ENCODE results near the gene LDLRAD4. TPM values are rescaled to one million over a fixed set of nuclear protein-coding genes. Genes with fewer than 3 reads are reported as not detected.

The LDLRAD4 gene
- total RNA-seq, 1 donor from 2014 or later, result 18.4 TPM

GRCh38 chr18:13617826-13618515 lies 399.4 kb downstream of the LDLRAD4 start:
- no peak for ATAC-seq
- no peak for DNase-seq
- intact Hi-C loops (cut with DNase I), result no loop called here

DNA sequence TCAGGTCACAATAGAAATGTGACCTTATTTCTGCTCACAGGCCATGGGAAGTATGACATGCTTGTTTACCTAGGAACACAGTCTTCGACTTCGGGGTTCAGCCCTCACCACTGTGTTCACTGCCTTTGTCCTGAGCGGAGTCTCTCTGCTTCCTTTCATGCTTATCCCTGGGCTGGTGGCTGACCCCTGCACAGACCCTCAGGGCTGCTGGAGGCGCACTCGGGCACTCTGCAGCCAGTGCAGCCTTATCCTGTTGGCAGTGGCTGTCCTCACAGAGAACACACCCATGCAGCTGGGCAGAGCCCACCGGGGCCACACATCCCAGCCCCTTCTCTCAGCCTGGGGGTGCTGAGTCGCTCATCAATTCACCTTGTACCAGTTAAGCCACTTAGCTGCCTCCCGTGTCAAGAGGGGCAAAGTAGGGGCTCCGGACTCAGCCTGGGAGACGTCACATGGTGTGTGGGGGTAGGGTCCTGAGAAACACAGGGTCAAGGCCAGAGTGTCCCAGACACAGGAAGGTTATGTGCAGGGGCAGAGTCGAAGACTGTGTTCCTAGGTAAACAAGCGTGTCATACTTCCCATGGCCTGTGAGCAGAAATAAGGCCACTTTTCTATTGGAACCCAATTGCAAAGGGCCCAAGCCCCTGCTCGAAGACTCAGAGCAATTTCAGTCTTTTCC lies 400.3 kb downstream of the LDLRAD4 start:
- Histone ChIP-seq H3K9me3 (no peaks in the 10 kb centered on the region), H3K27me3 (no peaks in the 10 kb centered on the region), H3K36me3 (no peaks in the 10 kb centered on the region), H3K4me1 (peaks cover 14% of the 10 kb centered on the region), H3K4me3 (no peak overlapping the region), H3K27ac (no peak overlapping the region)
- no peak for ATAC-seq
- intact Hi-C loops (cut with DNase I), result no loop called here
- no peak for DNase-seq
- no peak for TF ChIP-seq CTCF (IDR thresholded peaks at IDR 0.05)

More at GRCh38 chr18:13617826-13618515, 399.4 kb downstream of the LDLRAD4 start:
- Histone ChIP-seq H3K4me1 (peaks cover 14% of the 10 kb centered on the region), H3K4me3 (no peak overlapping the region), H3K27ac (no peak overlapping the region), H3K27me3 (no peaks in the 10 kb centered on the region), H3K36me3 (no peaks in the 10 kb centered on the region), H3K9me3 (no peaks in the 10 kb centered on the region)
- TF ChIP-seq CTCF (IDR thresholded peaks at IDR 0.05), result no peak

DNA sequence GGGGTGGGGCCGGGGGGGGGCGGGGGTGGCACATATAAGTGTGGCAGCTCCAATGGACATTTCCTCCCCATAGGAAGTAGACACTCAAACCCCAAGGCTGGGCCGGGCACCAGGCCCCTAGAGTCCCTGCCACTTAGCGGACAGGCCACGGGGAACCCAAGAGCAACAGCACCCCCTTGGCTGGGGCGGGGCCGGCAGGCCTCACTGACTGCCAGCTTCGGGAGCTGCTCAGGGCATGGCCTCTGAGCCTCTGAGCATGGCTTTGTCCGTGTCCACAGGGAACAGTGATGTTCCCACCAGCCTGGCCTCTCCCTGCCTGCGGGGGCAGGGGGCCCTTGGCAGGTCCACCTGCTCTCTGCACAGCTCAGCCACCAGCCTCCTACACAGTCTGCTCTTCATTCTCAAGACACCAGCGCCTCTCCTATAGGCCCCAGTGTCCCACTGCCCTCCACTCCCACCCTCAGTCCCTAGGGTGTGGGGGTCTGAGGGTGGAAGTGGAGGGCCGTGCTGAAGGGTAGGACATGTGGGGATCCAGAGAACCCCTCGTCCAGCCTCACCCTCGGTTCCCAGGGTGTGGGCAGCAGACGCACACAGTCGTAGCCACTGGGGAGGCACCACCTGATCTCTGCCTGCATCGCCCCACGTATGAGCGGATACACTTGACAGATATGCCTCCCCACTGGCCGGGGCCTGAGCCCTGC lies 401.1 kb downstream of the LDLRAD4 start:
- TF ChIP-seq CTCF (IDR thresholded peaks at IDR 0.05), result no peak
- intact Hi-C loops (cut with DNase I), result loop anchor here (10.0 kb wide), 1 partner anchor 55 kb away; no protein-coding TSS in a partner anchor
- no peak overlapping the region for H3K27ac ChIP-seq
- no peaks in the 10 kb centered on the region for H3K9me3 ChIP-seq
- no peak for ATAC-seq
- no peak for DNase-seq
- peaks cover 8% of the 10 kb centered on the region for H3K4me1 ChIP-seq
- H3K4me3 ChIP-seq, result no peak overlapping the region
- H3K36me3 ChIP-seq, result no peaks in the 10 kb centered on the region
- H3K27me3 ChIP-seq, result no peaks in the 10 kb centered on the region

DNA sequence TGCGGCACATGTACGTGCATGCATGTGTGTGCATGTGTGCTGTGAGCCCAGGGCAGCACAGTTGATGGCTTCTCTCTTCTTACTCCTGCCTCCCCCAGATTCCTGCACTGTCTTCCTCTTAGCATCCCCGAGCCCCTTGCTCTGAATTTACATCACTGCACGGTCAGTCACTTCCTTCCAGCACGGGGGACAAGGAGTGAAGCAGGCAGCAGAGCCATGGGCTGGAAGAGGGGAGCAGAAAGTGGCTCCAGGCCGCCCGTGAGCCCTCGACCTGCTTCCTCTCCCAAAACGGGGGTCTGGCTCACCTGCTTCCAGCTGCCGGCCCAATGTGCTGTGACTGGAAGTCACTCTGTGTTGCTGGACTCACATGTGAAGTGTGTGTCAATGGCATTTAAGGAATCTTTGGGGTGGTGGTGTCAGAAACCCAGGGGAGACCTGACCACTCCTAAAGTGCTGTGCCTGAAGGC lies 401.7 kb downstream of the LDLRAD4 start:
- Histone ChIP-seq H3K4me3 (no peak overlapping the region), H3K27ac (no peak overlapping the region), H3K36me3 (no peaks in the 10 kb centered on the region), H3K9me3 (no peaks in the 10 kb centered on the region), H3K27me3 (no peaks in the 10 kb centered on the region), H3K4me1 (peaks cover 2% of the 10 kb centered on the region)
- no peak for TF ChIP-seq CTCF (IDR thresholded peaks at IDR 0.05)
- DNase-seq (no peak), ATAC-seq (no peak)
- intact Hi-C loops (cut with DNase I), result loop anchor here (10.0 kb wide), 1 partner anchor 55 kb away; no protein-coding TSS in a partner anchor

- Histone ChIP-seq H3K27me3 (no peaks in the 10 kb centered on the region), H3K9me3 (no peaks in the 10 kb centered on the region), H3K36me3 (no peaks in the 10 kb centered on the region), H3K4me1 (no peaks in the 10 kb centered on the region), H3K4me3 (no peak overlapping the region), H3K27ac (no peak overlapping the region)
- no peak for TF ChIP-seq CTCF (IDR thresholded peaks at IDR 0.05)
- DNase-seq (peak; percentile 40), ATAC-seq (no peak)
- intact Hi-C loops (cut with DNase I), result loop anchor here (10.0 kb wide), 1 partner anchor 56 kb away; no protein-coding TSS in a partner anchor
These were observed 402.4 kb downstream of the LDLRAD4 start for GRCh38 chr18:13620818-13621445.

Measured in upper lobe of right lung (tissue), 1 donor.